Measurements from ENCODE around the gene ELP2. TPM values are rescaled to one million over a fixed set of nuclear protein-coding genes. Genes with fewer than 3 reads are reported as not detected.

Gene ELP2
- total and polyA plus RNA-seq, 2 donors (not counting 3 experiments of a cell fraction or from before 2014, with no cell fraction given): 37.8 to 90.5 TPM

GRCh38 chr18:36139245-36139644 lies 9.5 kb downstream of the ELP2 start:
- H3K4me3 ChIP-seq (replicated peaks in 1 of 3; ENCODE audit: insufficient read depth in 1 of 3, low read depth in 1 of 3, low read length in 3 of 3): no peak overlapping the region
- dilution Hi-C loops (cut with MboI; ENCODE audit: extremely low pct_ligation_motif_present, low sequenced_read_pairs): no loop called here
- H3K79me2 ChIP-seq (ENCODE audit: control insufficient read depth, insufficient read depth, low read length): peaks cover 4% of the 10 kb centered on the region
- H3K36me3 ChIP-seq (ENCODE audit: control insufficient read depth in 2 of 2, extremely low read depth in 1 of 2, insufficient read depth in 2 of 2, low read length in 2 of 2): peaks cover 9 to 17% of the 10 kb centered on the region in 2 experiments
- no peak overlapping the region for H3K27ac ChIP-seq (ENCODE audit: insufficient read depth, low read depth, low read length)
- intact Hi-C loops (cut with micrococcal nuclease): no loop called here
- DNase-seq (ENCODE audit: low read depth, low spot score): no peak
- no peak for TF ChIP-seq MYC (IDR thresholded peaks at IDR 0.05; ENCODE audit: low read depth, low read length)
- no peak for TF ChIP-seq CTCF (IDR thresholded peaks at IDR 0.05; ENCODE audit: extremely low read depth in 1 of 2, insufficient read depth in 1 of 2, low read depth in 1 of 2, low read length in 2 of 2)
- TF ChIP-seq POLR2AphosphoS5 (IDR thresholded peaks at IDR 0.05; ENCODE audit: insufficient read depth, low read depth, low read length): no peak
- no peak for TF ChIP-seq GATA2 (IDR thresholded peaks at IDR 0.05; ENCODE audit: insufficient read depth, insufficient read length, low read depth, low read length)
- no peak for TF ChIP-seq POLR2A (IDR thresholded peaks at IDR 0.05; ENCODE audit: low read depth, low read length)
- H3K4me1 ChIP-seq (ENCODE audit: control insufficient read depth, extremely low read depth, insufficient read depth, low read length): no peaks in the 10 kb centered on the region
- H3K9ac ChIP-seq (replicated peaks; ENCODE audit: extremely low read depth, insufficient read depth, low read length): no peak overlapping the region
- H3K27me3 ChIP-seq (ENCODE audit: control insufficient read depth in 2 of 2, insufficient read depth in 2 of 2, low read length in 2 of 2): no peaks in the 10 kb centered on the region
- H2AFZ ChIP-seq (ENCODE audit: low read depth, low read length): no peak overlapping the region
- BruUV-seq (replicated peaks): no TSS peak
- H4K20me1 ChIP-seq (replicated peaks; ENCODE audit: control insufficient read depth, extremely low read depth, insufficient read depth, low read length): no peaks in the 10 kb centered on the region
- no peaks in the 10 kb centered on the region for H3K9me3 ChIP-seq (replicated peaks; ENCODE audit: control insufficient read depth, insufficient read depth, low read length)
- ChIA-PET POLR2A (no interaction called here), CTCF (interaction anchor here (1.1 to 1.8 kb wide), 2 partner anchors 122 to 145 kb away, joined by 5 read pairs; no protein-coding TSS in a partner anchor)
- no peak overlapping the region for H3K4me2 ChIP-seq (ENCODE audit: insufficient read depth, low read length)
- no peak for FAIRE-seq
- no peaks in the 10 kb centered on the region for H3K9me1 ChIP-seq (replicated peaks; ENCODE audit: control insufficient read depth, extremely low read depth, insufficient read depth, low read length)

GRCh38 chr18:36141576-36141975 lies 11.9 kb downstream of the ELP2 start:
- Histone ChIP-seq H3K4me2 (ENCODE audit: insufficient read depth, low read length) (no peak overlapping the region), H3K27ac (ENCODE audit: insufficient read depth, low read depth, low read length) (no peak overlapping the region), H3K9me3 (replicated peaks; ENCODE audit: control insufficient read depth, insufficient read depth, low read length) (no peaks in the 10 kb centered on the region), H2AFZ (ENCODE audit: low read depth, low read length) (no peak overlapping the region), H3K9ac (replicated peaks; ENCODE audit: extremely low read depth, insufficient read depth, low read length) (no peak overlapping the region), H3K79me2 (ENCODE audit: control insufficient read depth, insufficient read depth, low read length) (no peaks in the 10 kb centered on the region), H4K20me1 (replicated peaks; ENCODE audit: control insufficient read depth, extremely low read depth, insufficient read depth, low read length) (no peaks in the 10 kb centered on the region), H3K27me3 (ENCODE audit: control insufficient read depth in 2 of 2, insufficient read depth in 2 of 2, low read length in 2 of 2) (no peaks in the 10 kb centered on the region), H3K4me1 (ENCODE audit: control insufficient read depth, extremely low read depth, insufficient read depth, low read length) (no peaks in the 10 kb centered on the region), H3K36me3 (ENCODE audit: control insufficient read depth in 2 of 2, extremely low read depth in 1 of 2, insufficient read depth in 2 of 2, low read length in 2 of 2) (peaks cover 9 to 22% of the 10 kb centered on the region in 2 experiments), H3K4me3 (replicated peaks in 1 of 3; ENCODE audit: insufficient read depth in 1 of 3, low read depth in 1 of 3, low read length in 3 of 3) (no peak overlapping the region), H3K9me1 (replicated peaks; ENCODE audit: control insufficient read depth, extremely low read depth, insufficient read depth, low read length) (no peaks in the 10 kb centered on the region)
- ChIA-PET POLR2A (no interaction called here), CTCF (interaction anchor here (1.5 to 1.7 kb wide), 2 partner anchors 46 to 143 kb away, joined by 4 to 5 read pairs; no protein-coding TSS in a partner anchor)
- intact Hi-C loops (cut with micrococcal nuclease): no loop called here
- no peak for TF ChIP-seq EZH2 (IDR thresholded peaks at IDR 0.05; ENCODE audit: borderline replicate concordance, low read depth, low read length, severe bottlenecking)
- TF ChIP-seq MAX (IDR thresholded peaks at IDR 0.05; ENCODE audit: insufficient read depth, insufficient read length): no peak
- no peak for TF ChIP-seq FOS (IDR thresholded peaks at IDR 0.05; ENCODE audit: borderline replicate concordance, insufficient read depth, low read length)
- no peak for TF ChIP-seq CTCF (IDR thresholded peaks at IDR 0.05; ENCODE audit: extremely low read depth in 1 of 2, insufficient read depth in 1 of 2, low read depth in 1 of 2, low read length in 2 of 2)
- no peak for TF ChIP-seq MYC (IDR thresholded peaks at IDR 0.05; ENCODE audit: low read depth, low read length)
- TF ChIP-seq POLR2AphosphoS5 (IDR thresholded peaks at IDR 0.05; ENCODE audit: insufficient read depth, low read depth, low read length): no peak
- TF ChIP-seq GATA2 (IDR thresholded peaks at IDR 0.05; ENCODE audit: insufficient read depth, insufficient read length, low read depth, low read length): no peak
- TF ChIP-seq POLR2A (IDR thresholded peaks at IDR 0.05; ENCODE audit: low read depth, low read length): no peak
- TF ChIP-seq JUN (IDR thresholded peaks at IDR 0.05; ENCODE audit: borderline replicate concordance, insufficient read depth, insufficient read length, low read depth): no peak
- no TSS peak for BruUV-seq (replicated peaks)
- dilution Hi-C loops (cut with MboI; ENCODE audit: extremely low pct_ligation_motif_present, low sequenced_read_pairs): no loop called here
- DNase-seq (ENCODE audit: low read depth, low spot score): no peak
- no peak for FAIRE-seq
